H1 (cell line): ENCODE measurements around the gene CDH16. TPM values are rescaled to one million over a fixed set of nuclear protein-coding genes. Genes with fewer than 3 reads are reported as not detected.
A peak's percentile ranks its signal among the peaks of the same experiment; 100 is the strongest.

Experiments
- CTCF ChIA-PET: fragments of 300-600 bp; sonication (Branson Sonifier 250); formaldehyde crosslinking; loops from one replicate; lab custom pipeline; 2021; ENCODE audit not compliant: partially characterized antibody; lab: Charles Lee
- POLR2A ChIA-PET: fragments of 300-600 bp; sonication (Branson Sonifier 250); formaldehyde crosslinking; loops from one replicate; lab custom pipeline; 2021; ENCODE audit warnings: inconsistent platforms; ENCODE audit not compliant: partially characterized antibody; lab: Charles Lee
- DNase-seq, 2 experiments: peaks; one replicate each; pipeline versions ENCODE4 v3.0.0 to v3.0.0-alpha.2; 2010 to 2022; ENCODE audit warnings: low spot score in 2 of 2, low read depth in 1 of 2, mixed read lengths in 1 of 2
- FAIRE-seq: peaks from 2 replicates; lab custom pipeline; 2011; peaks lifted over from hg19 to GRCh38; lab: Jason Lieb, UNC
- H2AFZ ChIP-seq: 2 replicates; pipeline ENCODE4 v1.8.1; 2012; ENCODE audit warnings: low read length, inconsistent platforms
- H2AK5ac ChIP-seq: 2 replicates; pipeline ENCODE4 v1.6.1; 2013; ENCODE audit warnings: low read depth, low read length
- H2BK120ac ChIP-seq: replicated peaks from 2 replicates; pipeline ENCODE3; 2013; ENCODE audit warnings: low read depth, low read length, inconsistent platforms
- H2BK12ac ChIP-seq: 2 replicates; pipeline ENCODE4 v1.6.1; 2013; ENCODE audit warnings: low read depth, low read length
- H2BK15ac ChIP-seq: 2 replicates; pipeline ENCODE4 v1.6.1; 2013; ENCODE audit warnings: low read length
- H2BK20ac ChIP-seq: 2 replicates; pipeline ENCODE4 v1.6.1; 2013; ENCODE audit warnings: low read length
- H2BK5ac ChIP-seq: 2 replicates; pipeline ENCODE4 v1.6.1; 2013; ENCODE audit warnings: low read depth, low read length
- H3K14ac ChIP-seq: 2 replicates; pipeline ENCODE4 v1.6.1; 2013; ENCODE audit warnings: inconsistent platforms; ENCODE audit not compliant: insufficient read length
- H3K18ac ChIP-seq: 2 replicates; pipeline ENCODE4 v1.6.1; 2013; ENCODE audit warnings: low read length; ENCODE audit errors: extremely low read depth
- H3K23ac ChIP-seq: 2 replicates; pipeline ENCODE4 v1.6.1; 2013; ENCODE audit warnings: inconsistent platforms; ENCODE audit not compliant: insufficient read length
- H3K23me2 ChIP-seq: 2 replicates; pipeline ENCODE4 v1.6.1; 2013; ENCODE audit warnings: low read depth, low read length
- H3K27ac ChIP-seq: 2 replicates; pipeline ENCODE4 v1.6.1; 2011; ENCODE audit warnings: low read depth, low read length, inconsistent platforms
- H3K27me3 ChIP-seq, 4 experiments: replicated peaks in 1 of 4; 1 replicate in 1 of 4; 2 replicates in 3 of 4; pipeline versions ENCODE4 v1.6.1 to v1.8.1; 2011 to 2013; ENCODE audit warnings: low read length in 3 of 4, mild to moderate bottlenecking in 3 of 4, inconsistent platforms in 2 of 4, mixed read lengths in 2 of 4, moderate library complexity in 1 of 4; ENCODE audit not compliant: control insufficient read depth in 3 of 4, insufficient read depth in 3 of 4; ENCODE audit errors: extremely low read depth in 1 of 4
- H3K36me3 ChIP-seq, 4 experiments: 2 replicates each; pipeline versions ENCODE4 v1.6.1 to v1.8.1; 2011 to 2013; ENCODE audit warnings: mild to moderate bottlenecking in 4 of 4, low read length in 3 of 4, moderate library complexity in 2 of 4, control low read depth in 1 of 4, inconsistent platforms in 1 of 4; ENCODE audit not compliant: insufficient read depth in 4 of 4, control insufficient read depth in 2 of 4
- H3K4ac ChIP-seq: replicated peaks from 2 replicates; pipeline ENCODE3; 2013; ENCODE audit warnings: low read length, low read depth, mixed read lengths, inconsistent platforms; ENCODE audit not compliant: insufficient read length
- H3K4me1 ChIP-seq, 4 experiments: replicated peaks in 1 of 4; 1 replicate in 1 of 4; 2 replicates in 3 of 4; pipeline versions ENCODE4 v1.6.1 to v1.8.1; 2011 to 2013; ENCODE audit warnings: low read length in 3 of 4, inconsistent platforms in 2 of 4, mixed read lengths in 1 of 4; ENCODE audit not compliant: insufficient read depth in 4 of 4, control insufficient read depth in 3 of 4
- H3K4me2 ChIP-seq, 2 experiments: 2 replicates each; pipeline versions ENCODE4 v1.6.1 to v1.8.1; 2011 to 2013; ENCODE audit warnings: low read depth in 2 of 2, low read length in 2 of 2, control low read depth in 1 of 2, inconsistent platforms in 1 of 2, mild to moderate bottlenecking in 1 of 2; ENCODE audit not compliant: insufficient read depth in 1 of 2
- H3K4me3 ChIP-seq, 4 experiments: fragments of 200-600, 300-600 bp in 1 of 4; sonication (generic), shearing (Covaris generic), sonication (Bioruptor Twin) in 1 of 4; 2 replicates each; pipeline versions ENCODE4 v1.5.1 to v1.8.1; 2011 to 2016; ENCODE audit warnings: low read length in 4 of 4, low read depth in 3 of 4, control low read depth in 2 of 4, inconsistent platforms in 2 of 4, mild to moderate bottlenecking in 2 of 4, mixed read lengths in 1 of 4, moderate library complexity in 1 of 4; ENCODE audit not compliant: insufficient read depth in 2 of 4; ENCODE audit errors: extremely low read depth in 1 of 4
- H3K56ac ChIP-seq: replicated peaks from 2 replicates; pipeline ENCODE3; 2013; ENCODE audit warnings: low read depth, mild to moderate bottlenecking, mixed read lengths, low read length, inconsistent platforms; ENCODE audit not compliant: insufficient read length
- H3K79me1 ChIP-seq: 2 replicates; pipeline ENCODE4 v1.6.1; 2013; ENCODE audit warnings: low read depth, low read length, control low read depth
- H3K79me2 ChIP-seq, 2 experiments: 2 replicates each; pipeline versions ENCODE4 v1.6.1 to v1.8.1; 2012 to 2013; ENCODE audit warnings: low read length in 2 of 2, mild to moderate bottlenecking in 2 of 2, inconsistent platforms in 1 of 2; ENCODE audit not compliant: insufficient read depth in 2 of 2, control insufficient read depth in 1 of 2
- H3K9ac ChIP-seq, 4 experiments: replicated peaks in 1 of 4; 1 replicate in 1 of 4; 2 replicates in 3 of 4; pipeline versions ENCODE4 v1.6.1 to v1.8.1; 2011 to 2013; ENCODE audit warnings: low read depth in 3 of 4, low read length in 3 of 4, control low read depth in 2 of 4, mild to moderate bottlenecking in 2 of 4, moderate library complexity in 2 of 4, inconsistent platforms in 1 of 4; ENCODE audit errors: extremely low read depth in 1 of 4
- H3K9me3 ChIP-seq, 2 experiments: 2 replicates each; pipeline versions ENCODE4 v1.6.1 to v1.8.1; 2012 to 2013; ENCODE audit warnings: mild to moderate bottlenecking in 2 of 2, moderate library complexity in 2 of 2, control low read depth in 1 of 2, inconsistent platforms in 1 of 2, low read depth in 1 of 2, low read length in 1 of 2, mixed read lengths in 1 of 2; ENCODE audit not compliant: insufficient read depth in 2 of 2
- H4K20me1 ChIP-seq, 2 experiments: replicated peaks in 1 of 2; 2 replicates each; pipeline versions ENCODE3 to v1.8.1; 2011 to 2013; ENCODE audit warnings: inconsistent platforms in 2 of 2, low read length in 2 of 2, mild to moderate bottlenecking in 1 of 2; ENCODE audit not compliant: insufficient read depth in 2 of 2, control insufficient read depth in 1 of 2
- H4K5ac ChIP-seq: 2 replicates; pipeline ENCODE4 v1.6.1; 2013; ENCODE audit warnings: low read length, low read depth, mixed read lengths, inconsistent platforms; ENCODE audit not compliant: insufficient read length
- H4K8ac ChIP-seq: 2 replicates; pipeline ENCODE4 v1.8.0; 2013; ENCODE audit warnings: mild to moderate bottlenecking, moderate library complexity, low read length, inconsistent platforms; ENCODE audit not compliant: insufficient read depth; ENCODE audit errors: extremely low read depth
- H4K91ac ChIP-seq: replicated peaks from 2 replicates; pipeline ENCODE3; 2013; ENCODE audit warnings: low read length, mixed read lengths, inconsistent platforms; ENCODE audit not compliant: insufficient read length
- MAFK ChIP-seq: IDR thresholded peaks from 2 replicates; pipeline ENCODE4 v1.6.1; 2012; ENCODE audit warnings: low read depth, mild to moderate bottlenecking, improper control_type of control experiment, low read length
- WGBS, 2 experiments: shearing (Covaris generic) in 1 of 2; methylation state at CpG; one replicate each; pipeline versions ENCODE4 v1.1.6 to v1.1.7; 2013 to 2015; ENCODE audit warnings: low lambda C conversion rate in 2 of 2, mixed read lengths in 2 of 2, inconsistent platforms in 1 of 2, low coverage in 1 of 2, missing lambda C conversion rate in 1 of 2; ENCODE audit not compliant: insufficient replicate concordance in 2 of 2, insufficient coverage in 1 of 2, insufficient read length in 1 of 2; ENCODE audit errors: extremely low coverage in 1 of 2, missing lambda C conversion rate in 1 of 2; 5-methylcytosine and 5-hydroxymethylcytosine counted together
- polyA plus RNA-seq, 7 experiments: library from polyadenylated mRNA; depleted of rRNA in 3 of 7; stranded (reverse) in 5 of 7; unstranded in 2 of 7; fragments of >200 nt in 5 of 7; fragments of 200-250 nt in 2 of 7; gene quantifications; 1 replicate in 5 of 7; 2 replicates in 1 of 7; 4 replicates in 1 of 7; pipeline versions ENCODE4 v1.2.1 to v1.2.3, GENCODE V29; 2011 to 2013; ENCODE audit warnings: missing spikeins in 2 of 7, mixed read lengths in 2 of 7
- total RNA-seq: library from RNA; stranded (reverse); fragmentation: NEBNext Ultra II Directional; extraction: Animal tissue kit (Norgen Biotek cat#: 25700); gene quantifications from 2 replicates; pipeline ENCODE4 v1.2.1, GENCODE V29; 2021

The CDH16 gene
- total and polyA plus RNA-seq, 2 of the 8 experiments (the other 6 are each of a cell fraction or from before 2014, with no cell fraction given) = not detected

DNA sequence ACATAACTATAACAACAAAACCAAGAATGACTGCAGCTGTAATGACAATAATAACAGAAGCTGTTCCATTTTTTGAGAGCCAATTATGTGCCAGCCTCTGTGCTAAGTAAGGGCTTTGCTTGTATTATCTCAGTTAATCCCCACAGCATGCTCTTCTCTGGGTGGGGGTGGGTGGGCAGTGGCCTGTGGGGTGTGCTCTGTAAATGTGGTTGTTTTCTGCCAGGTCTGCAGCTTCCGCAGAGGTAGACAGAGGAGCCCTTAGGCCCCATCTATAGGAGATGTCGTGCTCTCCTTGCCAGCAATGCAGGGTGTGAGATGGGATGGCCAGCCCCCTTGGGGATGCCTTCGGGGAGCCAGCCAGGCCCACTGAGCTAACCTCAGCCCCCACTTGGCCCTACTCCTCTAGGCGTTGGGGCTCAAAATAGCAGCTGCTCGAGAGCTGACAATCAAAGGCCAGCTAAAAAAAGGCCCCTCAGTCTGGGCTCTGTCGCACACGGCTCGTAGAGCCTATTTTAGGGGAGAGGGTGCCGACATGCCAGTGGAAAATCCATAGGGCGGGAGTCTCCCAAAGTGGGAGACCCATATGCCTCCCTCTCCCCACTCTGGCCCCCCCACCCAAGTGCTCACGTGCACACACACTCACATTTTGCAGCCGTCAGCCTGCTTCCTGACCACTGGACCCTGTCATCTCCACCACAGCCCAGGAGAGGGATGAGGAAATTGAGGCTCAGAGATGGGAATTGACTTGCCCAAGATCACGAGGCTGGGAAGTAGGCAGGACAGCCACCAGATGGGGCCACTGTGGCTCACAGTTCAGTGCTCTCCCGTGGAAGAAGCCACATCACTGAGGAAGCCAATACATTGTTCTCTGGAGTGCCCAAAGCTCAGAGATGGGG lies 15.8 kb downstream of the CDH16 start:
- H3K23me2 ChIP-seq = no peaks in the 10 kb centered on the region
- no peak overlapping the region for H4K8ac ChIP-seq
- no peak overlapping the region for H4K5ac ChIP-seq
- no peak overlapping the region for H3K23ac ChIP-seq
- no peak overlapping the region for H3K9ac ChIP-seq
- no peak overlapping the region for H3K18ac ChIP-seq
- H2AFZ ChIP-seq = no peak overlapping the region
- DNase-seq = no peak
- ChIA-PET CTCF (interaction anchor here (0.9 to 42.0 kb wide), 6 partner anchors 4 to 66 kb away, joined by 3 to 1009 read pairs (median 5); partner anchors contain the start of genes CDH16, CES3, PDP2 and RRAD), POLR2A (interaction anchor here (1.2 to 1.5 kb wide), 2 partner anchors 10 to 22 kb away, joined by 5 read pairs; partner anchors contain the start of gene PDP2)
- 81% methylated on average over 14 of the region's 14 CpGs; no CpG with 5 or more reads in 1 of the 2 experiments for WGBS, 2 experiments
- no peak overlapping the region for H4K91ac ChIP-seq
- H2BK5ac ChIP-seq = no peak overlapping the region
- no peaks in the 10 kb centered on the region for H4K20me1 ChIP-seq
- H3K36me3 ChIP-seq = no peaks in the 10 kb centered on the region
- no peak overlapping the region for H2BK120ac ChIP-seq
- H3K79me1 ChIP-seq = no peaks in the 10 kb centered on the region
- no peak overlapping the region for H2AK5ac ChIP-seq
- H2BK15ac ChIP-seq = 0 out of 2 replicates have a peak overlapping the region, but pooled peaks have one; percentile 10
- no peak for FAIRE-seq
- H3K4me2 ChIP-seq = no peak overlapping the region
- peaks cover 0 to 6% (median 3%) of the 10 kb centered on the region in 4 experiments; a peak in 4 of 7 replicates for H3K4me1 ChIP-seq
- no peak overlapping the region for H2BK20ac ChIP-seq
- H2BK12ac ChIP-seq = no peak overlapping the region
- no peaks in the 10 kb centered on the region for H3K9me3 ChIP-seq
- no peak overlapping the region for H3K56ac ChIP-seq
- no peaks in the 10 kb centered on the region for H3K79me2 ChIP-seq
- no peak overlapping the region for H3K14ac ChIP-seq
- no peak overlapping the region for H3K4ac ChIP-seq
- H3K27me3 ChIP-seq = no peaks in the 10 kb centered on the region; a peak in 1 of 7 replicates
- no peak for TF ChIP-seq MAFK
- no peak overlapping the region for H3K4me3 ChIP-seq
- no peak overlapping the region for H3K27ac ChIP-seq
